Coronary artery (tissue), 2 donors: ENCODE measurements around the gene KCNMB1.

Source experiments
- DNase-seq: peaks from one replicate; pipeline ENCODE4 v3.0.0-alpha.2; 2017; ENCODE audit warnings: low spot score
- H3K27ac ChIP-seq, 2 donors: fragments of 200-600 bp; sonication (generic); one replicate each; pipeline ENCODE4 v1.5.1; 2016 to 2019
- H3K4me3 ChIP-seq: fragments of 200-600 bp; sonication (generic); 2 replicates; pipeline ENCODE4 v1.5.1; 2016; ENCODE audit warnings: mild to moderate bottlenecking, moderate library complexity
- TF ChIP-seq, protein P1 (sequence below): fragments of 200-600 bp; sonication (generic); IDR thresholded peaks from one replicate; pipeline ENCODE4 v1.5.1; 2019; ENCODE audit warnings: antibody characterized with exemption

KCNMB1 gene, protein sequence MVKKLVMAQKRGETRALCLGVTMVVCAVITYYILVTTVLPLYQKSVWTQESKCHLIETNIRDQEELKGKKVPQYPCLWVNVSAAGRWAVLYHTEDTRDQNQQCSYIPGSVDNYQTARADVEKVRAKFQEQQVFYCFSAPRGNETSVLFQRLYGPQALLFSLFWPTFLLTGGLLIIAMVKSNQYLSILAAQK

DNA sequence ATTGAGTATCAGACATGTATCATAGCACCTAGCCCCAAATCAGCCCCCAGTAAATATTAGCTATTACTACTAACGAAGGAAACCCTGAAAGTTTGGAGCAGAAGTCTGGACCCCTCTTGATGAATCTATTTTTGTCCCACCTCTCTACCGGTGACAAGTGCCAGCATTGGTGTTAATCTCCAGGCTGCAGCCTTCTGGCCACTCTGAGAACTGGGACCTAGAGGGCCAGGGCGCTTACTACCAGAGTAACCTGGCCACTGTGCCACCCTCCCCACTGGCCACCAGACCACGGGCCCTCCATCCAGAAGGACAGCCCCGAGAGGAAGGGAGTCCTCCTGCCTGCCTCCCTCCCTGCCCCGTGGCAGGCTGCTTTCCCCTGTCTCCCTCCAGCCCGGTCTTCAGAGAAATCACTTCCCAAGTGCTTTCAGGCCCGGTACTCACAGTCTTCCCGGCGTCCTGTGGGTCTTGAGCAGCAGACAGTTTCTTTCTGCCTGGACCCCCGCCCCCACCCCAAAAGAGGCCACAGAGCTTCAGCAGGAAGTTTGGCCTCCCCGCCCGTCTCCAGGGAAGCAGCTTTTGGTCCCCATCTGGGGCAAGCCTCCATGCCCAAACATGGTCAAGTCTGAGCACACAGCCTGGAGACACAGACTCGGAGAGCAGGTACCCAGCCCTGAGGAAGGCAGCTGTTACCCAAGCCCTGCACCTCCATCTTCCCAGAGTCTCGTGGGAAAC is at the start of gene KCNMB1:
TSS of gene KCNMB1 (minus strand) at position 550 of the 732 bp plus-strand sequence. CDS start 3,920 bp downstream, outside the sequence.
- Histone ChIP-seq H3K4me3 (peak within 1 kb of the TSS; percentile 74), H3K27ac (peak within 1 kb of the TSS; percentile 81 to 96)
- DNase-seq = peak; percentile 88

DNA sequence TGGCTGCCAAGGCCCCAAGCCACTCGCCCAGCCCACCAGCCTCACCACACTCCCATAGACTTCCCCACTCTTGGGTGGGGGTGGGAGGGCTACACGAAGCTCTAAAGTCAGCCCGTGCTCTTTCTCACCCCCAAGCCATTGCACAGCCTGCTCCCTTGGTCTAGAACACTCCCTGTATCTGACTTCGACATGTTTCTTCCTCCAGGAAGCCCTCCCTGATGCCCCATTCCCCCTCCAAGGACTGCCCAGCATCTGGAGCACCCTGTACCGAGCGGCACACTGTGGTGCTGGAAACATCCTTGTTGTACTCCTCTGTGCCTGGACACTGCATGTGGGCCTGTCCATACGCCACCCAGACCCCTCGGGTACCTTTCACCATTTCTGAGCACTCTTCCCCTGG is 49.4 kb upstream of the KCNMB1 start:
- DNase-seq = peak; percentile 22

More for the DNA sequence above, at the start of gene KCNMB1:
- TF ChIP-seq, protein P1, sequence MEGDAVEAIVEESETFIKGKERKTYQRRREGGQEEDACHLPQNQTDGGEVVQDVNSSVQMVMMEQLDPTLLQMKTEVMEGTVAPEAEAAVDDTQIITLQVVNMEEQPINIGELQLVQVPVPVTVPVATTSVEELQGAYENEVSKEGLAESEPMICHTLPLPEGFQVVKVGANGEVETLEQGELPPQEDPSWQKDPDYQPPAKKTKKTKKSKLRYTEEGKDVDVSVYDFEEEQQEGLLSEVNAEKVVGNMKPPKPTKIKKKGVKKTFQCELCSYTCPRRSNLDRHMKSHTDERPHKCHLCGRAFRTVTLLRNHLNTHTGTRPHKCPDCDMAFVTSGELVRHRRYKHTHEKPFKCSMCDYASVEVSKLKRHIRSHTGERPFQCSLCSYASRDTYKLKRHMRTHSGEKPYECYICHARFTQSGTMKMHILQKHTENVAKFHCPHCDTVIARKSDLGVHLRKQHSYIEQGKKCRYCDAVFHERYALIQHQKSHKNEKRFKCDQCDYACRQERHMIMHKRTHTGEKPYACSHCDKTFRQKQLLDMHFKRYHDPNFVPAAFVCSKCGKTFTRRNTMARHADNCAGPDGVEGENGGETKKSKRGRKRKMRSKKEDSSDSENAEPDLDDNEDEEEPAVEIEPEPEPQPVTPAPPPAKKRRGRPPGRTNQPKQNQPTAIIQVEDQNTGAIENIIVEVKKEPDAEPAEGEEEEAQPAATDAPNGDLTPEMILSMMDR = no peak

DNA sequence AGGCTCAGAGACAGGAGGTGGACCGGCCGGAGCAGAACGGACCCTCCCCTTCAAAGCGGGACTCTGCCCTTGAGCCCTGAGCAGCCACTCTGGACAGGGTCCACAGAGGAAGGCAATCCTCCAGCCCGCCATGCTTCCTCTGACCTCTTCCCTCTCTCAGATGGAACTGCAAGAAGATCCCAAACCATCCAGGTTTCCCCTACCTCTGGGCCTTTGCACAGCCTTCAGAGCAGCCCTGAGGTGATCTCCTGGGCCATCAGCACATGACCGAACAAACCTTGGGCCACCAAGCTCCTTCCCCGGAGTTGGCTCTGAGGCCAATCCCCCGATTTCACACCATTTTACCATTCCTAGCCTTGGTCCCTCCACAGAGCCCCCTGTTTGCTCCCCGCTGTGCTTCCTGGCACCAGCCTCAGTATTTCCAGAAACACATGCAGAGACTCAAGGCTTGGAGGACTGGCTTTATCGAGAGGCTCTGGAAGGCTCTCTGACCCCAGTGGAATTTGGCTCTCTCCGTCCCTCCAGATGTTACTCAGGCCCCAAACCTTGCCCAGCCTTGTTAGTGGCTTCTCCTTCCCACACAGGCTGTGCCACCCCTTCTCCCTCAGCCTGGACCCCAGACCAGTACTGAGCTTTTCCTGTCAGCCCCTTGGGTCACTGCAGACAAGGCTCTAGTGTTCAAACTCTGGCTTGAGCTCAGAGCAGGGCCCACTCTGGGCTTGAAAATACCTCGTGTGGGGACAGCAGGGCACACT is 48.6 kb upstream of the KCNMB1 start:
- Histone ChIP-seq H3K4me3 (no peak overlapping the region), H3K27ac (no peak overlapping the region)
- TF ChIP-seq, protein P1 = no peak
- DNase-seq = peak; percentile 38

More for the DNA sequence above, 49.4 kb upstream of the KCNMB1 start:
- Histone ChIP-seq H3K4me3 (no peak overlapping the region), H3K27ac (no peak overlapping the region)
- TF ChIP-seq, protein P1 = no peak

DNA sequence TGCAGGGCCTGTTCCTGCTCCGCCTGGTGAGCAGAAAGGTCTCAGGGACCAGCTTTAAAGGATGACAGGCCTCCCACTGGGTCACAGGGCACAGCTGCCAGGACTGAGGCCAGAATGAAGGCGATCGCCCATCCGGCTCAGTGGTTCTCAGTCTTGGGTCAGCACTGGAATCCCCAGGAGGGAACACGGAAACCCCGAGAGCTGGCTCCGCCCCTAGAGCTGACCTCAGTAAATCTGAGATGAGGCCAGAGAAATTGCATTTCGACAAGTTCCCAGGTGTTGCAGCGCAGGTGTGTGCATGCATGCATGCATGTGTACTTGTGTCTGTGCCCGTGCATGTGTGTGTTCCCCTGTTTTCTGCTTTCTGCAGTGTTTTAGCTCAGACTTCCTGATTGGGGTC is 47.2 kb upstream of the KCNMB1 start:
- TF ChIP-seq, protein P1 = no peak
- peak; percentile 68 for DNase-seq
- H3K27ac ChIP-seq = no peak overlapping the region
- no peak overlapping the region for H3K4me3 ChIP-seq

DNA sequence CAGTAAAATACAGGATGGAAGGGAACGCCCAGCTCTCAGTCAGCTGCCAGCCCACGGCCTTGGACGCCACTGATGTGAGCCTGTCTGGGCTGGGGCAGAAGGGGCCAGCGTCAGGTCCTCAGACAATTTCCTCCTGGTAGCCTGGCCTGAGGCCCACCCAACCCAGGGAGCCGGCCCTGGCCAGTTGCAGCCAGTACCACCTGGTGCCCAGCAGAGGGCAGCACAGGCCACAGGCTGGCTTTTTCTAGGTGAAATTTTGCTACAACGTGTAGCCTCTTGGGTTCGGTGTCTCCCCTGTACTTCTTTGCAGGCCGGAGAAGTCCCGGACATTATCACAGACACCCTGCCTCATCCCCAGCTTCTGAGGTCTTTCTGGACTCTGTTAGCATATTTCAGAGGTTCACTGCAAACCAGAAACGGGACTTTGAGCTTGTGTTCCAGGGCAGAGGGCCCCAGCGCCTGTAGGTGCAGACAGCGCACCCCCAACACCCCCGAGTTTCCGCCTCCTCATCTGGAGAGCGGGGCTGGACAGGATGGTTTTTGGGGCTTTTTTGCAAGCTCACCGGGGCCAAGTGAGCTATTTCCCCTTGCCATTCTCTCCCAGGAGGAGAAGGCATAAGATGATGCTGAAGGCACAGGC is 45.9 kb upstream of the KCNMB1 start:
- DNase-seq = peak; percentile 72
- Histone ChIP-seq H3K4me3 (no peak overlapping the region), H3K27ac (no peak overlapping the region)
- TF ChIP-seq, protein P1 = peak; percentile 95

DNA sequence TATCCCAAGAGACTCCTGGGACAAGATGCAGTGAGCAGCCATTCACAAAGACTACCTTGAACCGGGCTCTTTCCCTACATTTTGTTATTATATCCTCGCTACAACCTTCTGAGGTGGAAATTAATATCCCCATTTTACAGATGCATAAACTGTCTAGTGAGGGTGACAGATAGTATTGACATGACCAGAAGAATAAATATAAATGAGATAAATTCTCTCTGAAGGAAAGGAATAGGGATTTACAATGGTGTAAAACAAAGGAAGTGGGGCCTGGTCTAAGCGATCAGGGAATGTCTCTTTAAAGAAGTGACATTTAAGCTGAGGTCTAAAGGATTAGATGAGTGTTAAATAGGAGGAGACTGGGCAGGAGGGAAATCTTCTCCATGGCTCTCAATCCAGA is 43.5 kb upstream of the KCNMB1 start:
- no peak overlapping the region for H3K4me3 ChIP-seq
- no peak for DNase-seq
- no peak overlapping the region for H3K27ac ChIP-seq
- TF ChIP-seq, protein P1 = no peak
